ENCODE results near the gene AKR1C1. TPM values are rescaled to one million over a fixed set of nuclear protein-coding genes. Genes with fewer than 3 reads are reported as not detected.
"Not testable (repeated sequence)": the region's sequence is repeated elsewhere in the genome, so short reads cannot be mapped to it uniquely, and the experiment has no call there.

The AKR1C1 gene
- total RNA-seq, 2 experiments from 2014 or later = not detected

DNA sequence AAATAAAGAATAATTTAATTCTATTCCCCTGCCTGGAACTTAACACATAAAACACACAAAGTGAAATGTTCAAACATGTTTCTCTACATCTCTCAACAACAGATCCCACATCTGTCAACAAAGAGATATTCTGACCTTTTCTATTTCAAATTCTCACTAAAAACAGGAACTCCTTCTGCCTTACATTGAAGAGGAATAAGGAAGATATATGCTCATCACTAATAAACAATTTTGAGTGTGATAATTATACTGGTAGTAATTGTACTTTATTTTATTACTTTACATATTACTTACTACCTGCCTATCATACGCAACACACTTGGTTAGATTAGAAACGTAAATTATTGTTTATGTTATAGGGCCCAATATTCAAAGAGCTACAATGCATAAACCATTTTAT, 27.0 kb downstream of the AKR1C1 start:
- Histone ChIP-seq H2AFZ (ENCODE audit: low read length) (no peak overlapping the region), H3K9me3 (ENCODE audit: low read length) (no peaks in the 10 kb centered on the region), H3K4me3 (ENCODE audit: low read depth, low read length, poor library complexity, severe bottlenecking) (no peak overlapping the region), H3K79me2 (ENCODE audit: insufficient read depth, low read depth, low read length) (no peaks in the 10 kb centered on the region), H3K27ac (ENCODE audit: low read depth, low read length, poor library complexity, severe bottlenecking) (no peak overlapping the region), H3K9me2 (ENCODE audit: insufficient read depth, low read length) (no peaks in the 10 kb centered on the region), H3K4me1 (ENCODE audit: insufficient read depth, low read length, poor library complexity, severe bottlenecking) (no peaks in the 10 kb centered on the region), H3K4me2 (ENCODE audit: low read length) (no peak overlapping the region), H4K20me1 (ENCODE audit: insufficient read depth, low read length) (no peaks in the 10 kb centered on the region), H3K36me3 (ENCODE audit: insufficient read depth, low read length) (no peaks in the 10 kb centered on the region)
- TF ChIP-seq EZH2phosphoT487 (IDR thresholded peaks at IDR 0.05; ENCODE audit: borderline replicate concordance, low read depth, low read length) = no peak
- TF ChIP-seq, protein P1, sequence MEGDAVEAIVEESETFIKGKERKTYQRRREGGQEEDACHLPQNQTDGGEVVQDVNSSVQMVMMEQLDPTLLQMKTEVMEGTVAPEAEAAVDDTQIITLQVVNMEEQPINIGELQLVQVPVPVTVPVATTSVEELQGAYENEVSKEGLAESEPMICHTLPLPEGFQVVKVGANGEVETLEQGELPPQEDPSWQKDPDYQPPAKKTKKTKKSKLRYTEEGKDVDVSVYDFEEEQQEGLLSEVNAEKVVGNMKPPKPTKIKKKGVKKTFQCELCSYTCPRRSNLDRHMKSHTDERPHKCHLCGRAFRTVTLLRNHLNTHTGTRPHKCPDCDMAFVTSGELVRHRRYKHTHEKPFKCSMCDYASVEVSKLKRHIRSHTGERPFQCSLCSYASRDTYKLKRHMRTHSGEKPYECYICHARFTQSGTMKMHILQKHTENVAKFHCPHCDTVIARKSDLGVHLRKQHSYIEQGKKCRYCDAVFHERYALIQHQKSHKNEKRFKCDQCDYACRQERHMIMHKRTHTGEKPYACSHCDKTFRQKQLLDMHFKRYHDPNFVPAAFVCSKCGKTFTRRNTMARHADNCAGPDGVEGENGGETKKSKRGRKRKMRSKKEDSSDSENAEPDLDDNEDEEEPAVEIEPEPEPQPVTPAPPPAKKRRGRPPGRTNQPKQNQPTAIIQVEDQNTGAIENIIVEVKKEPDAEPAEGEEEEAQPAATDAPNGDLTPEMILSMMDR (conservative IDR thresholded peaks at IDR 0.05; ENCODE audit: low read length) = no peak
- intact Hi-C loops (cut with micrococcal nuclease; ENCODE audit: unreplicated experiment) = no loop called here
- ChIA-PET POLR2A (interaction anchor here (0.6 kb wide), 1 partner anchor 607 kb away, joined by 3 read pairs; no protein-coding TSS in a partner anchor), CTCF (ENCODE audit: unreplicated experiment) (no interaction called here)
- BruUV-seq (replicated peaks) = no TSS peak
- no peak for DNase-seq (ENCODE audit: low spot score)

DNA sequence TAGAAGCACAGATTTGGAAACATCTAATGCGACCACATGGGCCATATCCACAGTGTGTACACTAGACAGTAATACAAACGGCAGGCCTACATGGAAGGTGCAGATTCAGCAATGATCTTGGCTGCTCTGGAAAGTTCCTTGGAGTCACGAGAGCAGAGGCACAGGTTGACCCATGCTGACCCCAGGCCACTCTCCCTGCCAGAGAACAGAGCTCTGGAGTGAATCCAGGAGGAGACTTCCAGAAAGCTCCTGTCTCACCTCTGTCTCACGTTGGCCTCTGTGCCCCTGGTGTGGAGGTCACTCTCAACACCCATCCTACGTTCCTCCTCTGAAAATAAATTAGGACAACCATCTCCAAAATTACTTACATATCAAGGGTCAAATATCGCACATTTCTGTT, 28.2 kb downstream of the AKR1C1 start:
- H3K4me3 ChIP-seq (ENCODE audit: low read depth, low read length, poor library complexity, severe bottlenecking); H3K36me3 ChIP-seq (ENCODE audit: insufficient read depth, low read length); DNase-seq (ENCODE audit: low spot score); POLR2A ChIA-PET; H3K9me3 ChIP-seq (ENCODE audit: low read length); H3K79me2 ChIP-seq (ENCODE audit: insufficient read depth, low read depth, low read length); H3K27ac ChIP-seq (ENCODE audit: low read depth, low read length, poor library complexity, severe bottlenecking); H3K9me2 ChIP-seq (ENCODE audit: insufficient read depth, low read length); BruUV-seq (replicated peaks); H3K4me2 ChIP-seq (ENCODE audit: low read length); CTCF ChIA-PET (ENCODE audit: unreplicated experiment); intact Hi-C loops (cut with micrococcal nuclease; ENCODE audit: unreplicated experiment); H2AFZ ChIP-seq (ENCODE audit: low read length); H3K4me1 ChIP-seq (ENCODE audit: insufficient read depth, low read length, poor library complexity, severe bottlenecking); H4K20me1 ChIP-seq (ENCODE audit: insufficient read depth, low read length): not testable (repeated sequence)

DNA sequence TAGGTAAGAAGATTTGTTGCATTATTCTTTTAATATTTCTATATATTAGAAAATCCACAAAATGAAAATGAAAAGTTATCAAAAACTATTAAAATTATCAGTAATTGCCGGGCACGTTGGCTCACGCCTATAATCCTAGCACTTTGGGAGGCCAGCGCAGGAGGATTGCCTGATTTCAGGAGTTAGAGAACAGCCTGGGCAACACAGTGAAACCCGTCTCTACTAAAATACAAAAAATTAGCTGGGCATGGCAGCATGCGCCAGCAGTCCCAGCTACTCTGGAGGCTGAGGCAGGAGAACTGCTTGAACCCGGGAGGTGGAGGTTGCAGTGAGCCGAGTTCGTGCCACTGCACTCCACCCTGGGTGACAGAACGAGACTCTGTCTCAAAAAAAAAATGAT, 29.3 kb downstream of the AKR1C1 start:
- POLR2A ChIA-PET = interaction anchor here (0.7 kb wide), 1 partner anchor 373 kb away, joined by 3 read pairs; no protein-coding TSS in a partner anchor
- intact Hi-C loops (cut with micrococcal nuclease; ENCODE audit: unreplicated experiment) = not testable (repeated sequence)

DNA sequence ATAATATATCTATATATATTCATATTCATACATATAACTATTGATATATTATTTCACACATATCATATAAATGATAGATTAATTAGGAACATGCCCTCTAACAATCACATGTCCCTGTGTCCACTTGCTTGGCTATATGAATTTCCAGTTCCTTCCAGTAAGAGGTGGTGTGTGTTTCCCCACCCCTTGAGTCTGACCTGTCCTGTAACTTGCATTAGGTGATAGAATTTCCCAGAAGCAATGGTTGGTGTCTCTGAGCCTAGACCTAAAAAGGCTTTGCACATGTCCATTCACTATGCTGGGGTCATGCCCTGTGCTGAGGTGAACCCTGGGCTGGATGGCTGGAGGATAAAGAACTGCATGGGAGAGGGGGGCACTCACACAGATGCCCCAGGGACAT, 31.0 kb downstream of the AKR1C1 start:
- H3K9me2 ChIP-seq (ENCODE audit: insufficient read depth, low read length); H3K4me3 ChIP-seq (ENCODE audit: low read depth, low read length, poor library complexity, severe bottlenecking); H3K27ac ChIP-seq (ENCODE audit: low read depth, low read length, poor library complexity, severe bottlenecking); H4K20me1 ChIP-seq (ENCODE audit: insufficient read depth, low read length); DNase-seq (ENCODE audit: low spot score); CTCF ChIA-PET (ENCODE audit: unreplicated experiment); H3K79me2 ChIP-seq (ENCODE audit: insufficient read depth, low read depth, low read length); POLR2A ChIA-PET; H3K9me3 ChIP-seq (ENCODE audit: low read length); H3K4me2 ChIP-seq (ENCODE audit: low read length); H3K4me1 ChIP-seq (ENCODE audit: insufficient read depth, low read length, poor library complexity, severe bottlenecking); intact Hi-C loops (cut with micrococcal nuclease; ENCODE audit: unreplicated experiment); H2AFZ ChIP-seq (ENCODE audit: low read length); BruUV-seq (replicated peaks); H3K36me3 ChIP-seq (ENCODE audit: insufficient read depth, low read length): not testable (repeated sequence)

More for the DNA sequence above, 29.3 kb downstream of the AKR1C1 start:
- H2AFZ ChIP-seq (ENCODE audit: low read length); H3K79me2 ChIP-seq (ENCODE audit: insufficient read depth, low read depth, low read length); H3K9me2 ChIP-seq (ENCODE audit: insufficient read depth, low read length); H3K27ac ChIP-seq (ENCODE audit: low read depth, low read length, poor library complexity, severe bottlenecking); H3K36me3 ChIP-seq (ENCODE audit: insufficient read depth, low read length); H3K9me3 ChIP-seq (ENCODE audit: low read length); CTCF ChIA-PET (ENCODE audit: unreplicated experiment); BruUV-seq (replicated peaks); H3K4me2 ChIP-seq (ENCODE audit: low read length); DNase-seq (ENCODE audit: low spot score); H3K4me1 ChIP-seq (ENCODE audit: insufficient read depth, low read length, poor library complexity, severe bottlenecking); H3K4me3 ChIP-seq (ENCODE audit: low read depth, low read length, poor library complexity, severe bottlenecking); H4K20me1 ChIP-seq (ENCODE audit: insufficient read depth, low read length): not testable (repeated sequence)

Measured in OCI-LY7 (cell line).